HEK293T (cell line): ENCODE results near the gene TRNP1.

Experiments
- BHLHE40 ChIP-seq: fragments of 450-650 bp; IDR thresholded peaks from 2 replicates; pipeline ENCODE4 v1.6.1; 2016; ENCODE audit warnings: mild to moderate bottlenecking, moderate library complexity, borderline replicate concordance
- ELF4 ChIP-seq: fragments of 450-650 bp; IDR thresholded peaks from 2 replicates; pipeline ENCODE4 v1.6.1; 2017; ENCODE audit warnings: antibody characterized with exemption
- FOXK2 ChIP-seq: fragments of 450-650 bp; IDR thresholded peaks from 2 replicates; pipeline ENCODE4 v1.6.1; 2016; ENCODE audit warnings: mild to moderate bottlenecking
- FOXM1 ChIP-seq: fragments of 450-650 bp; IDR thresholded peaks from 2 replicates; pipeline ENCODE4 v1.6.1; 2017; ENCODE audit warnings: mild to moderate bottlenecking, borderline replicate concordance
- HDGF ChIP-seq: fragments of 450-650 bp; IDR thresholded peaks from 2 replicates; pipeline ENCODE4 v1.6.1; 2017; ENCODE audit warnings: antibody characterized with exemption, borderline replicate concordance
- NFRKB ChIP-seq: fragments of 450-650 bp; IDR thresholded peaks from 2 replicates; pipeline ENCODE4 v1.6.1; 2016; ENCODE audit warnings: mild to moderate bottlenecking, moderate library complexity
- PKNOX1 ChIP-seq: fragments of 450-650 bp; IDR thresholded peaks from 2 replicates; pipeline ENCODE4 v1.6.1; 2016
- SP1 ChIP-seq: fragments of 450-650 bp; IDR thresholded peaks from 2 replicates; pipeline ENCODE4 v1.6.1; 2017
- ZNF384 ChIP-seq: fragments of 450-650 bp; IDR thresholded peaks from 2 replicates; pipeline ENCODE4 v1.6.1; 2016

DNA sequence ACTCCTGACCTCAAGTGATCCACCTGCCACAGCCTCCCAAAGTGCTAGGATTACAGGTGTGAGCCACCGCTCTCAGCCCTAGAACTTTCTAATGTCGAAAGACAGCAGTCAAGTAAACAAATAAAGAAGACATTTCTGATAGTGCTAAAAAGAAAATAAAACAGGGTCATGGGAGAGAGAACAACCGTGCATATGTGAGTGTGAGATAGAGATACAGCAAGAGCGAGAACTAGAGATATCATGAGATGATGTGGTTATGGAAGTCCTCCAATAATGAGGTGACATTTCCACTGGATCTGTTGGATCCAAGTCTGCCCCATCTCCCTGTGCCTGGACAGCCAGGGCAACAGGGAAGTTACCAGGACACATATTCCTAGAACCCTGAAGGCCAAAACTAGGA lies 23.7 kb downstream of the TRNP1 start:
- TF ChIP-seq FOXK2 (no peak), NFRKB (no peak), BHLHE40 (no peak), FOXM1 (no peak), ELF4 (no peak), ZNF384 (no peak), HDGF (no peak), SP1 (no peak), PKNOX1 (no peak)
